GM19372 (cell line): Measurements from ENCODE around the gene CRX.
"Not testable (repeated sequence)": the region's sequence is repeated elsewhere in the genome, so short reads cannot be mapped to it uniquely, and the experiment has no call there.

Source experiments
- ATAC-seq: cut with Tn5 transposase; IDR thresholded peaks from one replicate; pipeline ENCODE4 v1.9.1; 2021; ENCODE audit warnings: mild to moderate bottlenecking, low read depth, moderate library complexity; ENCODE audit not compliant: unreplicated experiment

The CRX gene

DNA sequence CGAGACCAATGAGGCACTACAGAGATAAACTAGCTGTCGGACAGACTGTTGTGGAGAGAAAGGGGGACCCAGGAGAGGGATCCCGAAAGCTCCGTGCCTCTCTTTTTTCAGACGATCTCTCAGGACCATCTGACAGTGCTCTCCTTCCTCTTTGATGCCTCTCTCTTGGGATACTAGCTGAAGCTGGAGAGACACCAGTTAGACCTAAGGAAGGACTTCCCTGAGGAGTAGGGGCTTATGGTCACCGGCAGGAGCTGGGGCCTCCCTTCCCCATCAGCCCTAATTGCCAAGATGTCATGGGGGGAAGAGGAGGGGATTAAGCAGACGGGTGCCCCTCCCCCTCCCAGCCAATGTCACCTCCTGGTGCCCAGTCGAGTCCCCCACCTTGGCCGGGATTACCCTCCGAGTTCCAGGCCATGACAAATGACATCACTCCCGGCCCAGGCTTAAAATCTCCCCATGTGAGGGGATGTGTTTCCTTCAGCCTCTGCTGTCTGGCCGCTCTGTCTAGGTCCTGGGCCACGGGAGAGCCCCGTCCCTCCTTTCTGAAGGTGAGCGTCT lies at the start of gene CRX:
Gene CRX (plus strand): TSS at position 478 of the 561 bp plus-strand sequence. CDS start 12,507 bp downstream, outside the sequence.
- no peak for ATAC-seq

DNA sequence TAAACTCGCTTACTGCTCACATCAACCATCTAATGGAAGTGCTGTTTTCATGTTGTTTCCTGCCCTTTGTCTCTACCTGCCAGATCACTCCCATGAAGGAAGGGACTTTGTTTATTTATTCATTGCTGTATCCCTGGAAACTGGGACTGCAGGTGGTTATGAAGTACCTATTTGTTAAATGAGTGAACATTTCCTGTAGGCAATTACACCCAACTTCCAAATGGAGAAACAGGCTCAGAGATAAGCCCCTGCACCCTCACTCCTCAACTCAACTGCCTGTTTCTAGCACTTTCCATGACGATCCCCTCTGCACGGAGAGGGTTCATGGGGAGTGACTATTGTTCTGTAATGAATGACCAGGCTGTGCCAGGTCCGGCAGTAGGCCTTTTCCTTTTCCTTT lies 45.2 kb upstream of the CRX start:
- ATAC-seq = no peak

DNA sequence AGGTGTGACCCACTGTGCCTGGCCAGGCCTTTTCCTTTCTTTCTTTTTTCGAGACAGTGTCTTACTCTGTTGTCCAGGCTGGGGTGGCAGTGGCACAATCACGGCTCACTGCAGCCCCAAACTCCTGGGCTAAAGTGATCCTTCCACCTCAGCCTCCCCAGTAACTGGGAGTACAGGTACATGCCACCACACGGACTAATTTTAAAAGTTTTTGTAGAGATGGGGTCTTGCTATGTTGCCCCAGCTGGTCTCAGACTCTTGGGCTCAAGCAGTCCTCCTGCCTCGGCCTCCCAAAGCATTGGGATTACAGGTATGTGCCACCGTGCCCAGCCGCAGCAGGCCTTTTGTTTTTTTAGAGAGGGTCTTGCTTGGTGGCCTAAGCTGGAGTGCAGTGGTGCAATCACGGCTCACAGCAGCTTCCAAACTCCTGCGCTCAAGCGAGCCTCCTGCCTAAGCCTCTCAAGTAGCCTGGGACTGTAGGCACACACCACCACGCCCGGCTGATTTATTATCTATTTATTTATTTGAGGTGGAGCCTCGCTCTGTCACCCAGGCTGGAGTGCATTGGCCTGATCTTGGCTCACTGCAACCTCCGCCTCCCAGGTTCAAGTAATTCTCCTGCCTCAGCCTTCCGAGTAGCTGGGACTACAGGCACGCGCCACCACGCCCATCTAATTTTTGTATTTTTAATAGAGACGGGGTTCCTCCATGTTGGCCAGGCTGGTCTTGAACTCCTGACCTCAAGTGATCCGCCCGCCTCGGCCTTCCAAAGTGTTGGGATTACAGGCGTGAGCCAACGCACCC lies 44.3 kb upstream of the CRX start:
- ATAC-seq = not testable (repeated sequence)

DNA sequence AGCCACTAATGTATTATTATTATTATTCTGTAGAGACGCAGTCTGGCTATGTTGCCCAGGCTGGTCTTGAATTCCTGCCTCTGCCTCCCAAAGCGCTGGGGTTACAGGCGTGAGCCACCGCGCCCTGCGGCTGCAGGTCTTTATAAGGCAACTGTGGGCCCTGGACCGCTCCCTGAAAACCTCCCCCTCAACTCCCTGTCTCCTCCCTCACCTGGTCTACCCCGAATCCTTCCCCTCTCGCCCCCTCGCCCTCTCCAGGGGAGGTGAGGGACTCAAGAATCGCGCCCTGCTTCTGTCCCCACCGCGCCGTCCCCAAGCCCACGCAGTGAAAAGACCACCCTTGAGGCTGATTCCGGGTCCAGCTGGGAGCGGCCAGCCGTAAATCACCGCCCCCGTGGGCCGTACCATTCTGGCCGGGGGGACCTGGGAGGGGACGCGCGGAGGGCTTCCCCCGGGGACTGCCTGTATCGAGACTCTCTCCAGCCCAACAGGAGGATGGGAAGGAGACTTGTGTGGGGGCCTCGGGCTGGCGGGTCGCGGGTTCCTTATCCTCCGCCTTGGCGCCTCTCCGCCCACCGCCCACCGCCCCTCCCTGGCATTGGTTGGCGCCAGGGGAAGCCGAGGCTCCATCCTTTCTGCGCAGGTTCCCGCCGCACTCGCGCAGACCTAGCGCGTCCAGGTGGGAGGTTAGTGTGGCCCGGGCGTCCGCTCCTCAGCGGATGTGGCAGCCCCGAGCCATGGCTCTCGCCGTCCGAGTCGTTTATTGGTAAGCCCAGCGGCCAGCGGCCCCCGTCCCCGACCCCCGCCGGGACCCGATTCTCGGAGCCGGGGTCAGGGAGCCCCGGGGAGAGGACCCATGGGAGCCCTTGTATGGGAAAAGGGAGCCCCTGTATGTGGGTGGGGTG lies 43.4 kb upstream of the CRX start, which contains the start of gene SELENOW:
Gene SELENOW (plus strand): TSS at position 655 of the 905 bp plus-strand sequence. CDS start 83 bp downstream, at position 738.
- ATAC-seq = peak; percentile 80

DNA sequence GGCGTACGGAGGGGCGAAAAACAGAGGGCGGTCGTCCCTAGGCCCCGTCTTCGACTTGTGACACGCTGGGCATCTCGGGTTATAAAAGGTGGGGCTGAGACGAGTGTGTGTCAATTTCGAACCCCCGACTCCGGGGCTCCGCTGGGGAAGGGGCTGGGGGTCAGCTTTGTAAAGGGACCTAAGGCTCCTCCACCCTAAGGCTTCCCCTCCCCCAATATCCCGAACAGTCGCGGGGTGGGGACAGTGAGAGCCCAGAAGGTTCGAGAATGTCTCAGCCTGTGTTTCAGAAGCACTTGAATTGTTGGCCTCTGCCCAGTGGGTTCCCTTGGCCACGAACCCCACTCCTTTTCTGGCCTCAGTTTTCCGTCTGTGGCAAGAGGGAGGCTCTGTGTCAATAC lies 42.8 kb upstream of the CRX start:
- peak; percentile 2 for ATAC-seq

DNA sequence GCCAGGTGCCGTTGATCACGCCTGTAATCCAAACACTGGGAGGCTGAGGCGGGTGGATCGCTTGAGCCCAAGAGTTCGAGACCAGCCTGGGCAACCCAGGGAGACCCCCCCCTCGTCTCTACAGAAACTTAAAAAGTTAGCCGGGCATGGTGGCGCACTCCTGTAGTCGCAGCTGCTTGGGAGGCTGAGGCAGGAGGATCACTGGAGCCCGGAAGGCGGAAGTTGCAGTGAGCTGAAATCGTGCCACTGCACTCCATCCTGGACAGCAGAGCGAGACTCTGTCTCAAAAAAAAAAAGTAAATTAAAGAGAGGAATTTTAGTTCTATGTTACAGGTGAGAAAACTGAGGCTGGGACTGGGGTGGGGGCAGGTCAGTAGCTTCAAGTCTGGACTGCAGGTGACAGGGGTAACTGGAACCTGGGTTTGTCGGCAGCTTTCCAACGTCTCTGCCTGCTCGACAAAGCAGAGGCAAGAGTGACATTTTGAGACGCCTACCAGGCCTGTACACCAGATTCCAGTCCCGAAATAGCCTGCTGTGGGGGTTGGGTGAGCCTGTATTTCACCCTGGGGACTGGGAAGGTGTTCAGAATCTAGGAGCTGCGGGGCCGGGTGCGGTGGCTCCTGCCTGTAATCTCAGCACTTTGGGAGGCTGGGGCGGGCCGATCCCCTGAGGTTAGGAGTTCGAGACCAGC lies 42.1 kb upstream of the CRX start:
- ATAC-seq = no peak

DNA sequence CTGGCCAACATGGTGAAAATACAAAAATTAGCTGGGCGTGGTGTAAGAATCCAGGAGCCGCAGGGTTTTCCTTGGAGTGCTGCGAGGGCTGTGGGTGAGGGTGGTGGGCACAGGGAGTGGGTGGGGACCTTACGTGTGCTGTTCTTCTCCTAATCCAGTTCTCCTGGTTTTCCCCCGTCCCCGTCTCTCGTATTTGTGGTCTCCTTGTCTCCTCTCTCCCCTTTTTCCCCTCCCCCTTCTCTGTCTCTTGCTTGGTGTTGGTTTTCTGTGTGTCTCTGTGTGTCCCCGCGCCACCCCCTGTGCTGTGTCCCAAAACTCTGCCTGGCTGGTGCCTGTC lies 41.6 kb upstream of the CRX start:
- ATAC-seq = no peak

DNA sequence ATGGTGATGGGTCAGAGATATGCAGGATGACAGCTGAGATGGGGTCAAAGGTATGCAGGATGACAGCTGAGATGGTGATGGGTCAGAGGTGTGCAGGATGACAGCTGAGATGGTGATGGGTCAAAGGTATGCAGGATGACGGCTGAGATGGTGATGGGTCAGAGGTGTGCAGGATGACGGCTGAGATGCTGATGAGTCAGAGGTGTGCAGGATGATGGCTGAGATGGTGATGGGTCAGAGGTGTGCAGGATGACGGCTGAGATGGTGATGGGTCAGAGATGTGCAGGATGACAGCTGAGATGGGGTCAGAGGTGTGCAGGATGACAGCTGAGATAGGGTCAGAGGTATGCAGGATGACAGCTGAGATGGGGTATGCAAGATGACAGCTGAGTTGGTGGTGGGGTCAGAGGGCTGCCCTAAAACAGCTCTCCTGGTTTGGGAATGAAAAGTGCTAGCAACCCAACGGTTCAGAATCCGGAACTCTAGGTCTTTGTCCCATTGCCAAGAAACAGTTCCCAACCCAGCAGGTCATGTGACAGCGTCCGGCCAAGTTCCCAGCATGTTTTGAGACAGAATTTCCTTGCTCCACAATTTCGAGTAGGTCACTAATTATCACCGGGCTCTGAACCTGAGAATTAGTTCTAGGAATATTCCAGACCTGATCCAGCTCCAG lies 40.0 kb upstream of the CRX start:
- ATAC-seq = no peak

DNA sequence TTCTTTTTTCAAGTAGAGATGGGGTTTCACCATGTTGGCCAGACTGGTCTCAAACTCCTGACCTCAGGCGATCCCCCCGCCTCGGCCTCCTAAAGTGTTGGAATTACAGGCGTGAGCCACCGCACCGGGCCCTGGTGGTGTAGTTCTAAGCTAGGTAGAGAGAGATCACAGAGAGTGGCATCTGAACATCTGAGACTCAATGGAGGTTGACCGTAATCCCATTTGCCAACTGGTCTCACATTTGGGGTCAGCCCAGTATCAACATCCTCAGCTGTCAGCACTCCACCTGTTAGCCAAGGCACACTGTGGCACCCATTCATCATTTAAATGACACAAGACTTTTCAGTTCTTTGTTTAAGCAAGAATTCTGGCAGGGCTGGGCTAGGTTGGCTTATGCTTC lies 35.2 kb upstream of the CRX start:
- no peak for ATAC-seq

DNA sequence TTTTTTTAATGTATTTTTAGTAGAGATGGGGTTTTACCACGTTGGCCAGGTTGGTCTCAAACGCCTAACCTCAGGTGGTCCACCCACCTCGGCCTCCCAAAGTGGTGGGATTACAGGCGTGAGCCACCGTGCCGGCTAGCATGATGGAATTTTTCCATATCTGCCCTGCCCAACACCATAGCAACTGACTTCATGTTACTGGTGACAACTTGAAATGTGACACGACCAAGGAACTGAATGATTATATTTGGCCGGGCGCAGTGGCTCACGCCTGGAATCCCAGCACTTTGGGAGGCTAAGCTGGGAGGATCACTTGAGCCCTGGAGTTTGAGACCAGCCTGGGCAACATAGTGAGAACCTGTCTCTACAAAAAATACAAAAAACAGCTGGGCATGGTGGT lies 34.4 kb upstream of the CRX start:
- not testable (repeated sequence) for ATAC-seq

DNA sequence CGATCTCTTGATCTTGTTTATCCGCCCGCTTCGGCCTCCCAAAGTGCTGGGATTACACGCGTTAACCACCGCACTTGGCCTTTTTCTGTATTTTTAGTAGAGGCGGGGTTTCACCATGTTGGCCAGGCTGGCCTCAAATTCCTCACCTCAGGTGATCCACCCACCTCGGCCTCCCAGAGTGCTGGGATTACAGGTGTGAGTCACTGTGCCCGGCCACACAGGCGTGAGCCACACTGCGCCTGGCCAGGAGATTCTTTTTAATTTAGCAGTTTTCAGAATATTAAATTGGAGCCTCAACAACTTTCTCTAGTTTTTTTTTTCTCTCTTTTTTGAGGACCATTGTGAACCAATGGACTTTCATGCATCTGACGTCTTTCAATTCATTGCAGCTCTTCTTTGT lies 31.9 kb upstream of the CRX start:
- ATAC-seq = not testable (repeated sequence)

DNA sequence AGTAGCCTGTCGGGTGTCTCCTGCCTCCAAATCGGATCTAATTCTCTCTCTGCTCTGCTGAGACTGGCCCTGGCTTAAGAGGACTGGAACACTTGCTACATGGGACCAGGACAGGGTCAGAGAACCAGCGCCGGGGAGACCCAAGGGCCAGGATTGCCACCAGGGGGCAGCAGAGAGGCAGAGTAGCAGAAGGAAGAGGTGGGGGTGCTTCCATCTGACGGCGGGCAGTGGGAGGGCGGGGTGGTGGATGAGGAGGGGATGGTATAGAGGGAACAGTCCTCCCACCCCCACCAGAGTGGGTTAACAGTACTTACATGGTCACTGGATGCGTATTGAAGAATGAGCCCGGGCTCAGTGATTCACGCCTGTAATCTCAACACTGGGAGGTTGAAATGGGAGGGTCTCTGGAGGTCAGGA lies 31.3 kb upstream of the CRX start:
- ATAC-seq = no peak

DNA sequence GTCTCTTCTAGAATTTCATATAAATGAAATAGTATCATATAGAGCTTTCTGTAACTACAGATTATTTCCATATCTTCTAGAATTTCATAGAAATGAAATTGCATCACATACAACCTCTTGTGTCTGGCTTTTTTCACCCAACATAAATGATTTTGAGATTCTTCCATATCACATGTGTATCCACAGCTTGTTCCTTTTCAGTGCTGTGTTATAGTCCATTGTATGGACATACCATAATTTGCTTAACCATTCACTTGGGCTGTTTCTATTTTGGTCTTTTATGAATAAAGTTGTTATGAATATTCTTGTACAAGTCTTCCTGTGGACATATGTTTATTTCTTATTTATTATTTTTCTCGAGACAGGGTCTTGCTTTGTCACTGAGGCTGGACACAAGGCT lies 29.1 kb upstream of the CRX start:
- no peak for ATAC-seq

DNA sequence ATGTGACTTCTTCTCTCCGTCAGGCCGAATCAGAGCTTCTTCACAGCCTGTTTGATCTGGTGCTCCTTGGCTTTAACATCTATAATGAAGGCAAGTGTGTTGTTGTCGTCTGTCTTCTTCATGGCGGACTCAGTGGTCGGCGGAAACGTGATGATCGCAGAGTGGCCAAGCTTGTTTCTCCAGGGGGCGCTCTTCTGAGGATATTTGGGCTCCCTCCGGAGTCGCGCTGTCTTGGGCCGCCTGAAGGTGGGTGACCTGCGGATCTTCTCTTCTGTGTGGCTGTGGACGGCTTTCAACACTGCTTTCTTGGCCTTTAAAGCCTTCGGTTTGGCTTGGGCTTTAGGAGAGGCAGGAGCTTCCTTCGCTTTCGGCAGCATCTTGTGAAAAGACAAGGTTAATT lies 27.2 kb upstream of the CRX start:
- no peak for ATAC-seq

DNA sequence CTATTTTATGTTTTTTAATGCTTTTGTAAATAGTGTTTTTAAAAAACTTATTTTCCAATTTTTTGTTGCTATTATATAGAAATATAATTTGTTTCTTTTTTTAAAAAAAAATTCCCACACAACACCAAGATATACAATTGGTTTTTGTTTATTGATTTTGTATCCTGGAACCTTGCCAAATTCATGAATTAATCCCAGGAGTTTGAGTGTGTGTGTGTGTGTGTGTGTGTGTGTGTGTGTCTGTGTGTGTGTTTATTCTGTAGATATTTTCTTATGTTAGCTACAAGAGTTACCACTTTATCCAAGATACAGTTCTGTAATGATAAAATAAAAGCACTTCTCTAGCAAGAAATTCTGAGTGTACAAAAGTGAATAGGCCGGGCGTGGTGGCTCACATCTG lies 25.0 kb upstream of the CRX start:
- no peak for ATAC-seq

DNA sequence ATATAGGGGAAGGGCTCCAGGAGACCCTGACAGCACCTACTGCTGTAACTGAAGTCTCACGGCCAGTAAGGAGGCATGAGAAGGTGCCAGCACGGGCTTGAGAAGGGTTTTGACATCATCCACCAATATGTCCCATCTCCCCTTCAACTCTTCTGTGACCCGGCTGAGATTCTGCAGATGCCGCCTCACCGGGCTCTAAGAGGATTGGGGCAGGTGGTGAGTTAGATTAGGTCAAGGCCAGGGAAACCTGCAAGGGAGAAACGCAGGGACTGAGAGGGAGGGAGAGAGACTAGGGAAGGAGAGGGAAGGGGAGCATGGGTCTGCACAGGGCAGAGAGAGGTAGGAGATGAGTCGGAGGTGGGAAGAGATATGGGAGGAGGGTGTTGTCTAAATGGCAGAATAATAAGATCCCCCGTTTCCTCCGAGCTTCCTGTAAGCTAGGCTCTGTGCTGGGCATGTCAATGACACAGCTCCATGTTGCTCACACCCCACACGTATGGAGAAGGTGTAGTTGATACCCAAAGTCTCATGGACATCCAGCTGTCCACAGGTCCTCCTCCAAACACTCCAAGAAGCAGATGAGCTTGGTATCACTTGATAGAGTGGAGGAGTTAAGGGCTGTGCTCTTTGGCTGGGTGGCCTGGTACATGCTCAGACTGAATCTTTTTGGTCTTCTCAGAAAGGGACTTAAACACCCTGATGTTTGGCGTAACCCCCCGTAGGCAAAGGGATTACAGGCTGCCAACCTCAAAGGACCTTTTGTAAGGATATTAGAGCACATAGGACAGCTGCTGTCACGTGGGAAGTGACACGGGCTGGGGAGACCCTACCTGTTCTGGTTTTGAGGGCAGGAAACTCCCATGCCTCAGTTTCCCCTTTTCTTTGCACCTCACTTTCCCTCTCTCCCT lies 23.5 kb upstream of the CRX start:
- ATAC-seq = no peak

DNA sequence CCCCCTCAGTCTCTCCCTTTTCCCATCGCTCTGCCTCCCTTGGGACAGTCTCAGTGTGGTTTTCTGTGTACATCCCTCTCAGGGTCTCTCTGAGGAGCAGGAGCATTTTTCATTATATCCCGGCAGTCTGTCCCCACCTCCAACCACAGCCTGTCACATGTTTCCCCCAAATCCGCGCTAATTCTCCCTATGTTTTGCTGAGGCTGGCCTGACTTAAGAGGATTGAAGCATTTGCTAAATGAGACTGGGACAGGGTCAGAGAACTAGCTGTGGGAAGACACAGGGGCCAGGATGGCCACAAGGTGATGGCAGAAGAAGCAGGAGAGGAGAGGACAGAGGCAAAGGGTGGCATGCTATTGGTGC lies 22.9 kb upstream of the CRX start:
- no peak for ATAC-seq

DNA sequence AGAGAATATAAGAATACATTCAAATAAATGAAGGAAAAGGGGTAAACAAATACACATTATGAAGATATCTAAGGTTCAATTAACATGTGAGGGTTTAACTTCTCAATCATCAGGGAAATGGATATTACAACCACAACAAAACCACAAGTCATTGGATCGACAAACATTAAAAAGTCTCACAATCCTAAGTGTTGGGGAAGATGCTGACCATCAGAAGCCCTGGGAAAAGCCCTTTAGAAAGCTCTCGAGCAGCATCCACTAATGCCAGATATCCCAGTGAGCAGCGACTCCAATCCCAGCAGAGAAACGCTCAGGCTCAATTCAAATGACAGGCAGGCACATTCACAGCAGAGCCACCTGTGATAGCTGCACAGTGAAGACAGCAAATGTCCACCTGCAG lies 20.5 kb upstream of the CRX start:
- no peak for ATAC-seq

DNA sequence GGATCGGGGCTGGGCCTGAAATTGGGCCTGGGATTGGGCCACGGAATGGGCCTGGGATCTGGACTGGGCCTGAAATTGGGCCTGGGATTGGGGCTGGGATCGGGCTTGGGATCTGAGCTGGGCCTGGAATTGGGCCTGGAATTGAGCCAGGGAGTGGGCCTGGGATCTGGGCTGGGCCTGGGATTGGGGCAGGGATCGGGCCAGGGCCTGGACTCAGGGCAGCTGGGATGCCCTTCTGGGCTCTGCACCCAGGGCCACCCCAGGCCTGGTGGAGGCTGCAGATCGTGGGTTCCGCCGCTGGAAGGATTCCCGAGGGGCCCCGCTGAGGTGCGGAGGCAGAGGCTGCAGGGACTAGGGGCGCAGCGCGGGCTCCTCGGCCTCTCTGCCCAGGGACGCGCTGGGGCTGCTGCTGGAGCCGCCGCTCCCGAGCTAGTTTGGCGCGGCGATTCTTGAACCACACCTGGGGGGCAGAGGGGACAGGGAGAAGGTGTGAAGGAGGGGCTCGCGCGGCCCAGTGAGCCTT lies 19.2 kb upstream of the CRX start:
- ATAC-seq = no peak
